Gastrocnemius medialis (tissue), 4 donors: ENCODE results near the gene SSR1. TPM values are rescaled to one million over a fixed set of nuclear protein-coding genes. Genes with fewer than 3 reads are reported as not detected.

Experiments
- ATAC-seq, 2 donors: fragments of 150-250 bp; one replicate each; pipeline ENCODE4 v1.9.1; 2016
- DNase-seq, 2 donors: peaks; one replicate each; pipeline ENCODE4 v3.0.0-alpha.2; 2019
- H3K27ac ChIP-seq, 4 donors: fragments of 200-600 bp; sonication (generic); 1 replicate in 1 of 4; 2 replicates in 3 of 4; pipeline ENCODE4 v1.5.1; 2016 to 2018; ENCODE audit warnings: mild to moderate bottlenecking in 2 of 4, moderate library complexity in 1 of 4
- H3K27me3 ChIP-seq, 3 donors: fragments of 200-600 bp; sonication (generic) in 2 of 3; 1 replicate in 1 of 3; 2 replicates in 2 of 3; pipeline versions ENCODE4 v1.5.1 to v1.6.0; 2016 to 2019; ENCODE audit warnings: mild to moderate bottlenecking in 1 of 3, moderate library complexity in 1 of 3
- H3K36me3 ChIP-seq, 2 donors: fragments of 200-600 bp; sonication (generic) in 1 of 2; one replicate each; pipeline ENCODE4 v1.5.1; 2017 to 2018
- H3K4me1 ChIP-seq, 2 donors: fragments of 200-600 bp; sonication (generic) in 1 of 2; one replicate each; pipeline ENCODE4 v1.5.1; 2016 to 2017; ENCODE audit warnings: mild to moderate bottlenecking in 2 of 2
- H3K4me3 ChIP-seq, 4 donors: fragments of 200-600 bp; sonication (generic) in 3 of 4; 1 replicate in 1 of 4; 2 replicates in 3 of 4; pipeline ENCODE4 v1.5.1; 2016 to 2019; ENCODE audit warnings: mild to moderate bottlenecking in 2 of 4
- H3K9me3 ChIP-seq, 3 donors: fragments of 200-600 bp; sonication (generic) in 2 of 3; 1 replicate in 1 of 3; 2 replicates in 2 of 3; pipeline ENCODE4 v1.5.1; 2016 to 2019
- POLR2A ChIP-seq, 2 donors: fragments of 450-650 bp; IDR thresholded peaks; one replicate each; pipeline ENCODE4 v1.6.1; 2017; ENCODE audit warnings: antibody characterized with exemption in 2 of 2, mild to moderate bottlenecking in 2 of 2, moderate library complexity in 2 of 2
- in situ Hi-C, 4 donors: fragments of 200-750 bp; cut with MboI; loops; one replicate each; pipeline versions ENCODE4 v1.15.0 to v1.8.0; 2017; ENCODE audit warnings: low sequenced_read_pairs in 4 of 4
- intact Hi-C: fragments of 100-400 bp; cut with DNase I; formaldehyde crosslinking; loops from one replicate; pipeline ENCODE4 v1.15.1; 2023; ENCODE audit warnings: low total_unique reads
- total RNA-seq, 4 donors: library from RNA; depleted of rRNA; stranded (reverse); fragments of >200 nt; gene quantifications; one replicate each; pipeline versions ENCODE4 v1.1.0 to v1.2.3, GENCODE V29; 2016
- TF ChIP-seq, protein P1 (sequence below), 5 experiments: fragments of 450-650 bp in 3 of 5; fragments of 200-600 bp in 2 of 5; sonication (generic) in 2 of 5; IDR thresholded peaks in 4 of 5; conservative IDR thresholded peaks in 1 of 5; 1 replicate in 4 of 5; 2 replicates in 1 of 5; pipeline ENCODE4 v1.5.1; 2016 to 2019; ENCODE audit warnings: antibody characterized with exemption in 5 of 5, mild to moderate bottlenecking in 3 of 5, moderate library complexity in 3 of 5

Gene SSR1
- total RNA-seq, 4 donors from 2014 or later, result 11.8 to 36.8 (median 18.6) TPM

GRCh38 chr6:7222197-7222596, 90.8 kb downstream of the SSR1 start:
- no peak for DNase-seq
- in situ Hi-C loops, result loop anchor here in 1 of 4 donors (25.0 kb wide), 1 partner anchor 110 kb away; the partner anchor contains the start of gene RREB1
- H3K36me3 ChIP-seq, result peaks cover 0 to 24% of the 10 kb centered on the region in 2 donors
- intact Hi-C loops, result no loop called here
- H3K27me3 ChIP-seq, result no peaks in the 10 kb centered on the region
- peak overlapping the region in 3 of 4 donors; percentile 20 to 32 (median 25) for H3K27ac ChIP-seq
- H3K9me3 ChIP-seq, result no peaks in the 10 kb centered on the region
- TF ChIP-seq POLR2A (IDR thresholded peaks at IDR 0.05), result no peak
- TF ChIP-seq, protein P1, sequence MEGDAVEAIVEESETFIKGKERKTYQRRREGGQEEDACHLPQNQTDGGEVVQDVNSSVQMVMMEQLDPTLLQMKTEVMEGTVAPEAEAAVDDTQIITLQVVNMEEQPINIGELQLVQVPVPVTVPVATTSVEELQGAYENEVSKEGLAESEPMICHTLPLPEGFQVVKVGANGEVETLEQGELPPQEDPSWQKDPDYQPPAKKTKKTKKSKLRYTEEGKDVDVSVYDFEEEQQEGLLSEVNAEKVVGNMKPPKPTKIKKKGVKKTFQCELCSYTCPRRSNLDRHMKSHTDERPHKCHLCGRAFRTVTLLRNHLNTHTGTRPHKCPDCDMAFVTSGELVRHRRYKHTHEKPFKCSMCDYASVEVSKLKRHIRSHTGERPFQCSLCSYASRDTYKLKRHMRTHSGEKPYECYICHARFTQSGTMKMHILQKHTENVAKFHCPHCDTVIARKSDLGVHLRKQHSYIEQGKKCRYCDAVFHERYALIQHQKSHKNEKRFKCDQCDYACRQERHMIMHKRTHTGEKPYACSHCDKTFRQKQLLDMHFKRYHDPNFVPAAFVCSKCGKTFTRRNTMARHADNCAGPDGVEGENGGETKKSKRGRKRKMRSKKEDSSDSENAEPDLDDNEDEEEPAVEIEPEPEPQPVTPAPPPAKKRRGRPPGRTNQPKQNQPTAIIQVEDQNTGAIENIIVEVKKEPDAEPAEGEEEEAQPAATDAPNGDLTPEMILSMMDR (IDR thresholded peaks at IDR 0.05 in 4 of 5, conservative IDR thresholded peaks at IDR 0.05 in 1 of 5), result no peak
- no peak overlapping the region for H3K4me3 ChIP-seq
- peaks cover 36% of the 10 kb centered on the region in 2 donors for H3K4me1 ChIP-seq
- no peak for ATAC-seq

DNA sequence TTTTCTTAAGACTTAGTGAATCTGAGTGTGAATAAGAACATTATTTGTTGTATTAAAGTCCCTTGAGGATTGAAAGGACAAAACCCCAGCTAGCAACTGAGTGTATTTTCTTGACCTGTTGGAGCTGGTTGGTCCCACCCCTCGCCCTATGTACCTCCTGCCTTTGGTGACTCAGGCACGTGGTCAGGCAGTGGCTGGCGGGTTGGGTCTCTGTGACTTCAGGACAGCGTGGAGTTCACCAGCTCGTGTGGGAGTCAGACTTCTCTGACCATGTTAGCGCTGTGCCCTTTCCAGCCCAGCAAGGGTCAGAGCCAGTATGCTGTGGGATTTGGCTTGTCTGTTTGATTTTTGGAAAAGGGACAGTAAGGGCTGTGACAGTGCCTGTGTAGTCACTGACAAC, 93.7 kb downstream of the SSR1 start:
- H3K27ac ChIP-seq, result peak overlapping the region; percentile 85 to 95 (median 94)
- intact Hi-C loops (loop anchor here (2.0 to 10.0 kb wide), 4 partner anchors 113 to 487 kb away; partner anchors contain the start of gene RREB1), in situ Hi-C loops (loop anchor here in 1 of 4 donors (25.0 kb wide), 1 partner anchor 107 kb away; the partner anchor contains the start of gene RREB1)
- TF ChIP-seq POLR2A (IDR thresholded peaks at IDR 0.05), result no peak
- peaks cover 65% of the 10 kb centered on the region in 2 donors for H3K4me1 ChIP-seq
- H3K9me3 ChIP-seq, result no peaks in the 10 kb centered on the region
- ATAC-seq (peak; percentile 9 to 10), DNase-seq (peak in 1 of 2 donors; percentile 65)
- no peaks in the 10 kb centered on the region for H3K27me3 ChIP-seq
- H3K36me3 ChIP-seq, result peaks cover 0 to under 1% of the 10 kb centered on the region in 2 donors
- no peak overlapping the region for H3K4me3 ChIP-seq

DNA sequence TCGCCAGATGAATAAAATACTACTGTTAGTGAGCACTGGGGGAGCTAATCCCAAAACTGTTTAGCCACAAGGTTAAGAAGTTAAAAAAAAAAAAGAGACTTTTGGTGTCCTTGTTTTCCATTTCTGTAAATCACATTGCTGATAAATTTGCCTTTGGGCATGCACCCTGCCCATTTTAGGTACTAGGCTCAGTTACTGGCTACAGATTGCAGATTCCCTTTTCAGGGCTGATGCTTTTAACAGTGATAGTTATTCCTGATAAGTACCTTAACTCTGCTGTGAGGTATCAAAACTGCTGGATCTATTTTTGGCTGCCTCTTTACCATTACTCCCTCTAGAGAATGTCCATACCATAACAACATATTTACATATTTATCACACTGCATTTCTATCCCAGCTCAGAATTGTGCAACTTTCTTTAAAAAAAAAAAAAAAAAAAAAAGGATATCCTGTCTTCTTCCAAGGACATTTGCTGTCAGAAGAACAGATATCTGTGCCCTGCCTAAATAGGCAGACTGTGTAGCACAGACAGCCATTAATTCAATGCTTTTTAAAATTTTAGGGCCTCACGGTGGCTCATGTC, 94.5 kb downstream of the SSR1 start:
- H3K27me3 ChIP-seq, result no peaks in the 10 kb centered on the region
- no peak for ATAC-seq
- intact Hi-C loops, result loop anchor here (2.0 to 10.0 kb wide), 4 partner anchors 112 to 486 kb away; partner anchors contain the start of gene RREB1
- H3K4me1 ChIP-seq, result peaks cover 71 to 73% of the 10 kb centered on the region in 2 donors
- H3K27ac ChIP-seq, result peak overlapping the region; percentile 85 to 95 (median 94)
- no peak for DNase-seq
- in situ Hi-C loops, result loop anchor here in 1 of 4 donors (25.0 kb wide), 1 partner anchor 106 kb away; the partner anchor contains the start of gene RREB1
- H3K4me3 ChIP-seq, result no peak overlapping the region
- TF ChIP-seq, protein P1 (IDR thresholded peaks at IDR 0.05 in 4 of 5, conservative IDR thresholded peaks at IDR 0.05 in 1 of 5), result peak in 1 of 5 experiments; percentile 3
- TF ChIP-seq POLR2A (IDR thresholded peaks at IDR 0.05), result no peak
- H3K9me3 ChIP-seq, result no peaks in the 10 kb centered on the region
- H3K36me3 ChIP-seq, result peaks cover 0 to 7% of the 10 kb centered on the region in 2 donors

Other genes starting within 250 kb of the SSR1 start
- gene RREB1, start 205.2 kb downstream of the SSR1 start, total RNA-seq, result 10 to 100 TPM; 18.0 to 41.3 (median 39.2) TPM
- not detected for gene CAGE1, start 76.5 kb upstream of the SSR1 start, total RNA-seq
- gene RIOK1, start 76.6 kb upstream of the SSR1 start, total RNA-seq, result 10 to 100 TPM; 13.6 to 22.6 (median 14.3) TPM
- 1 to 10 TPM in 1 of 4 donors, under 1 TPM in 3; 0.31 to 1.1 (median 0.65) TPM for gene DSP, start 228.5 kb upstream of the SSR1 start, total RNA-seq